ENCODE results near the gene WBP1. TPM values are rescaled to one million over a fixed set of nuclear protein-coding genes. Genes with fewer than 3 reads are reported as not detected.

WBP1 gene
- total RNA-seq, 1 donor from 2014 or later, result 113 TPM

GRCh38 chr2:74501335-74502071, 43.3 kb downstream of the WBP1 start:
- TF ChIP-seq CTCF (IDR thresholded peaks at IDR 0.05; ENCODE audit: unreplicated experiment), result no peak
- H3K9me3 Mint-ChIP-seq, result no peaks in the 10 kb centered on the region
- peaks cover 13% of the 10 kb centered on the region for H3K36me3 Mint-ChIP-seq
- H3K4me3 Mint-ChIP-seq, result peak overlapping the region; percentile 68
- no peak for DNase-seq (ENCODE audit: low spot score in 2 of 2, unreplicated experiment in 2 of 2)
- H3K27me3 Mint-ChIP-seq (ENCODE audit: low read depth), result peaks cover 88% of the 10 kb centered on the region
- H3K4me1 Mint-ChIP-seq, result peaks cover 51% of the 10 kb centered on the region
- H3K27ac Mint-ChIP-seq, result no peak overlapping the region

- DNase-seq (ENCODE audit: low spot score in 2 of 2, unreplicated experiment in 2 of 2), result no peak
- Mint-ChIP-seq H3K4me1 (peaks cover 59% of the 10 kb centered on the region), H3K4me3 (peak overlapping the region; percentile 68), H3K27me3 (ENCODE audit: low read depth) (peaks cover 81% of the 10 kb centered on the region), H3K36me3 (peaks cover 16% of the 10 kb centered on the region), H3K9me3 (no peaks in the 10 kb centered on the region), H3K27ac (no peak overlapping the region)
- TF ChIP-seq CTCF (IDR thresholded peaks at IDR 0.05; ENCODE audit: unreplicated experiment), result no peak
Measured at GRCh38 chr2:74502147-74502719, 44.0 kb downstream of the WBP1 start.

GRCh38 chr2:74502720-74503505, 44.7 kb downstream of the WBP1 start:
- peak in 1 of 2 experiments; percentile 61 for DNase-seq (ENCODE audit: low spot score in 2 of 2, unreplicated experiment in 2 of 2)
- peaks cover 16% of the 10 kb centered on the region for H3K36me3 Mint-ChIP-seq
- H3K9me3 Mint-ChIP-seq, result no peaks in the 10 kb centered on the region
- peaks cover 74% of the 10 kb centered on the region for H3K27me3 Mint-ChIP-seq (ENCODE audit: low read depth)
- peaks cover 55% of the 10 kb centered on the region for H3K4me1 Mint-ChIP-seq
- no peak for TF ChIP-seq CTCF (IDR thresholded peaks at IDR 0.05; ENCODE audit: unreplicated experiment)
- H3K4me3 Mint-ChIP-seq, result peak overlapping the region; percentile 68
- no peak overlapping the region for H3K27ac Mint-ChIP-seq

GRCh38 chr2:74503506-74504475, 45.6 kb downstream of the WBP1 start:
- Mint-ChIP-seq H3K36me3 (peaks cover 16% of the 10 kb centered on the region), H3K4me1 (peaks cover 54% of the 10 kb centered on the region), H3K4me3 (peak overlapping the region; percentile 68), H3K9me3 (no peaks in the 10 kb centered on the region), H3K27ac (no peak overlapping the region), H3K27me3 (ENCODE audit: low read depth) (peaks cover 70% of the 10 kb centered on the region)
- DNase-seq (ENCODE audit: low spot score in 2 of 2, unreplicated experiment in 2 of 2), result no peak
- no peak for TF ChIP-seq CTCF (IDR thresholded peaks at IDR 0.05; ENCODE audit: unreplicated experiment)

- H3K4me1 Mint-ChIP-seq, result peaks cover 49% of the 10 kb centered on the region
- peaks cover 16% of the 10 kb centered on the region for H3K36me3 Mint-ChIP-seq
- H3K27me3 Mint-ChIP-seq (ENCODE audit: low read depth), result peaks cover 64% of the 10 kb centered on the region
- no peak for DNase-seq (ENCODE audit: low spot score in 2 of 2, unreplicated experiment in 2 of 2)
- TF ChIP-seq CTCF (IDR thresholded peaks at IDR 0.05; ENCODE audit: unreplicated experiment), result no peak
- no peaks in the 10 kb centered on the region for H3K9me3 Mint-ChIP-seq
- peak overlapping the region; percentile 68 for H3K4me3 Mint-ChIP-seq
- no peak overlapping the region for H3K27ac Mint-ChIP-seq
Measured at GRCh38 chr2:74504591-74504990, 46.4 kb downstream of the WBP1 start.

Data from mesothelial cell of epicardium (in vitro differentiated cells).